NAMALWA (cell line): Measurements from ENCODE around the gene MYO1G.

ENCODE experiments used
- DNase-seq: peaks from one replicate; pipeline ENCODE4 v3.0.0-alpha.2; 2015; ENCODE audit warnings: low spot score

MYO1G gene

GRCh38 chr7:44966731-44967538, 11.9 kb downstream of the MYO1G start:
- DNase-seq = no peak

- DNase-seq = no peak
Observed at GRCh38 chr7:44965937-44966730, 12.7 kb downstream of the MYO1G start.

- no peak for DNase-seq
Observed at GRCh38 chr7:44965441-44965903, 13.3 kb downstream of the MYO1G start.

GRCh38 chr7:44964831-44965440, 13.9 kb downstream of the MYO1G start:
- no peak for DNase-seq

GRCh38 chr7:44964384-44964830, 14.4 kb downstream of the MYO1G start:
- peak; percentile 60 for DNase-seq

- no peak for DNase-seq
Observed at GRCh38 chr7:44963364-44964290, 15.2 kb downstream of the MYO1G start.

GRCh38 chr7:44962483-44963251, 16.1 kb downstream of the MYO1G start:
- no peak for DNase-seq

GRCh38 chr7:44961844-44962482, 16.9 kb downstream of the MYO1G start:
- DNase-seq = no peak

- no peak for DNase-seq
Observed at GRCh38 chr7:44960011-44960580, 18.7 kb downstream of the MYO1G start.

GRCh38 chr7:44959433-44959951, 19.3 kb downstream of the MYO1G start:
- peak; percentile 18 for DNase-seq

- no peak for DNase-seq
Observed at GRCh38 chr7:44958645-44959344, 20.0 kb downstream of the MYO1G start.

- DNase-seq = no peak
Observed at GRCh38 chr7:44956157-44956766, 22.6 kb downstream of the MYO1G start.

GRCh38 chr7:44955733-44956132, 23.1 kb downstream of the MYO1G start:
- no peak for DNase-seq

- DNase-seq = no peak
Observed at GRCh38 chr7:44953156-44953555, 25.7 kb downstream of the MYO1G start.

- no peak for DNase-seq
Observed at GRCh38 chr7:44949303-44949702, 29.5 kb downstream of the MYO1G start.

GRCh38 chr7:44945479-44945878, 33.3 kb downstream of the MYO1G start:
- no peak for DNase-seq

- no peak for DNase-seq
Observed at GRCh38 chr7:44944821-44945220, 34.0 kb downstream of the MYO1G start.

GRCh38 chr7:44943631-44944030, 35.2 kb downstream of the MYO1G start:
- no peak for DNase-seq

GRCh38 chr7:44937426-44937825, 41.4 kb downstream of the MYO1G start:
- no peak for DNase-seq
